H9 (cell line): ENCODE measurements around the gene C19orf25. TPM values are rescaled to one million over a fixed set of nuclear protein-coding genes. Genes with fewer than 3 reads are reported as not detected.

Experiments used
- DNase-seq: peaks from one replicate; pipeline ENCODE4 v3.0.0-alpha.2; 2017
- H2AFZ ChIP-seq: one replicate; pipeline ENCODE4 v1.6.1; 2013; ENCODE audit warnings: mild to moderate bottlenecking, low read length, control low read depth, moderate library complexity
- H2AK5ac ChIP-seq: 2 replicates; pipeline ENCODE4 v1.6.1; 2013; ENCODE audit warnings: low read length, control low read depth, mixed read lengths; ENCODE audit not compliant: insufficient read length
- H2BK120ac ChIP-seq: one replicate; pipeline ENCODE4 v1.6.1; 2013; ENCODE audit warnings: low read depth, mild to moderate bottlenecking, low read length, control low read depth, inconsistent platforms; ENCODE audit not compliant: poor library complexity, severe bottlenecking
- H2BK12ac ChIP-seq: 2 replicates; pipeline ENCODE4 v1.6.1; 2013; ENCODE audit warnings: low read length, control low read depth, mixed read lengths, low read depth; ENCODE audit not compliant: insufficient read length
- H2BK15ac ChIP-seq: 2 replicates; pipeline ENCODE4 v1.6.1; 2013; ENCODE audit warnings: low read depth, low read length, control low read depth
- H2BK20ac ChIP-seq: one replicate; pipeline ENCODE4 v1.6.1; 2013; ENCODE audit warnings: low read depth, mild to moderate bottlenecking, low read length, control low read depth, inconsistent platforms; ENCODE audit not compliant: poor library complexity, severe bottlenecking
- H2BK5ac ChIP-seq: 2 replicates; pipeline ENCODE4 v1.6.1; 2013; ENCODE audit warnings: low read length, control low read depth, mixed read lengths; ENCODE audit not compliant: insufficient read length
- H3K14ac ChIP-seq: 2 replicates; pipeline ENCODE4 v1.6.1; 2013; ENCODE audit warnings: low read length, control low read depth; ENCODE audit not compliant: insufficient read depth
- H3K18ac ChIP-seq: 2 replicates; pipeline ENCODE4 v1.6.1; 2013; ENCODE audit warnings: low read depth, mild to moderate bottlenecking, mixed read lengths, low read length, control low read depth; ENCODE audit not compliant: insufficient read length
- H3K23ac ChIP-seq: 2 replicates; pipeline ENCODE4 v1.6.1; 2013; ENCODE audit warnings: low read length, control low read depth, mixed read lengths, low read depth; ENCODE audit not compliant: insufficient read length
- H3K23me2 ChIP-seq: 2 replicates; pipeline ENCODE4 v1.6.1; 2013; ENCODE audit warnings: low read depth, mild to moderate bottlenecking, mixed read lengths, low read length, control low read depth; ENCODE audit not compliant: insufficient read length, poor library complexity, severe bottlenecking
- H3K27ac ChIP-seq: 2 replicates; pipeline ENCODE4 v1.5.1; 2013; ENCODE audit warnings: low read length, control low read depth, mixed read lengths, low read depth; ENCODE audit not compliant: insufficient read length
- H3K27me3 ChIP-seq: 2 replicates; pipeline ENCODE4 v1.6.1; 2013; ENCODE audit warnings: low read length, control low read depth, inconsistent platforms; ENCODE audit not compliant: insufficient read depth
- H3K4ac ChIP-seq: 2 replicates; pipeline ENCODE4 v1.6.1; 2013; ENCODE audit warnings: low read depth, mild to moderate bottlenecking, control low read depth, inconsistent platforms, low read length, moderate library complexity
- H3K4me1 ChIP-seq: 2 replicates; pipeline ENCODE4 v1.6.1; 2013; ENCODE audit warnings: low read length, control low read depth, inconsistent platforms; ENCODE audit not compliant: insufficient read depth
- H3K4me2 ChIP-seq: 2 replicates; pipeline ENCODE4 v1.6.1; 2013; ENCODE audit warnings: low read length, control low read depth, mixed read lengths; ENCODE audit not compliant: insufficient read length, insufficient read depth
- H3K56ac ChIP-seq: 2 replicates; pipeline ENCODE4 v1.6.1; 2013; ENCODE audit warnings: low read depth, mild to moderate bottlenecking, mixed read lengths, low read length, control low read depth; ENCODE audit not compliant: insufficient read length
- H3K79me1 ChIP-seq: 2 replicates; pipeline ENCODE4 v1.6.1; 2013; ENCODE audit warnings: low read depth, mild to moderate bottlenecking, moderate library complexity, low read length, control low read depth, inconsistent platforms; ENCODE audit not compliant: insufficient read depth, poor library complexity, severe bottlenecking
- H3K79me2 ChIP-seq: 2 replicates; pipeline ENCODE4 v1.6.1; 2013; ENCODE audit warnings: low read length, control low read depth, inconsistent platforms; ENCODE audit not compliant: insufficient read depth
- H3K9ac ChIP-seq: 2 replicates; pipeline ENCODE4 v1.6.1; 2013; ENCODE audit warnings: low read length, control low read depth, mixed read lengths; ENCODE audit not compliant: insufficient read length; ENCODE audit errors: extremely low read depth
- H3K9me3 ChIP-seq: one replicate; pipeline ENCODE4 v1.6.1; 2013; ENCODE audit warnings: low read depth, low read length, inconsistent platforms; ENCODE audit not compliant: control insufficient read depth
- H3T11ph ChIP-seq: one replicate; pipeline ENCODE4 v1.6.1; 2013; ENCODE audit warnings: mild to moderate bottlenecking, low read length, control low read depth, inconsistent platforms
- H4K20me1 ChIP-seq: one replicate; pipeline ENCODE4 v1.6.1; 2013; ENCODE audit not compliant: control insufficient read depth, insufficient read length, insufficient read depth
- H4K5ac ChIP-seq: 2 replicates; pipeline ENCODE4 v1.6.1; 2013; ENCODE audit warnings: low read depth, mild to moderate bottlenecking, mixed read lengths, low read length, control low read depth; ENCODE audit not compliant: insufficient read length
- H4K8ac ChIP-seq: replicated peaks from 2 replicates; pipeline ENCODE4 v1.6.1; 2013; ENCODE audit warnings: low read length, control low read depth, mixed read lengths, low read depth; ENCODE audit not compliant: insufficient read length
- H4K91ac ChIP-seq: 2 replicates; pipeline ENCODE4 v1.6.1; 2013; ENCODE audit warnings: low read depth, mild to moderate bottlenecking, moderate library complexity, mixed read lengths, low read length, control low read depth; ENCODE audit not compliant: insufficient read length
- H3K27ac Mint-ChIP-seq, 3 experiments: 2 replicates in 2 of 3; 3 replicates in 1 of 3; pipeline ENCODE4 v1.8.0; 2020 to 2021; ENCODE audit warnings: mixed read lengths in 3 of 3, mild to moderate bottlenecking in 1 of 3, moderate library complexity in 1 of 3
- H3K27me3 Mint-ChIP-seq: 2 replicates; pipeline ENCODE4 v1.8.0; 2021; ENCODE audit warnings: low read depth, mild to moderate bottlenecking, moderate library complexity, mixed read lengths
- H3K36me3 Mint-ChIP-seq, 3 experiments: 2 replicates in 2 of 3; 3 replicates in 1 of 3; pipeline ENCODE4 v1.8.0; 2020 to 2021; ENCODE audit warnings: low read depth in 3 of 3, mixed read lengths in 3 of 3; ENCODE audit not compliant: insufficient read depth in 1 of 3
- H3K4me1 Mint-ChIP-seq, 2 experiments: 2 replicates each; pipeline ENCODE4 v1.8.0; 2020; ENCODE audit warnings: mixed read lengths in 2 of 2
- H3K4me3 Mint-ChIP-seq, 2 experiments: 2 replicates in 1 of 2; 3 replicates in 1 of 2; pipeline ENCODE4 v1.8.0; 2020 to 2021; ENCODE audit warnings: mild to moderate bottlenecking in 2 of 2, mixed read lengths in 2 of 2, moderate library complexity in 1 of 2
- H3K9me3 Mint-ChIP-seq, 2 experiments: 2 replicates in 1 of 2; 3 replicates in 1 of 2; pipeline ENCODE4 v1.8.0; 2020; ENCODE audit warnings: mild to moderate bottlenecking in 2 of 2, mixed read lengths in 2 of 2, moderate library complexity in 1 of 2
- WGBS: extraction: QIAGEN DNeasy Blood & Tissue Kit; methylation state at CpG from one replicate; pipeline ENCODE4 v1.1.7; 2013; ENCODE audit warnings: missing lambda C conversion rate, low lambda C conversion rate, mixed read lengths; ENCODE audit not compliant: insufficient read length; ENCODE audit errors: extremely low coverage; 5-methylcytosine and 5-hydroxymethylcytosine counted together
- total RNA-seq: library from RNA; stranded (reverse); gene quantifications from 2 replicates; pipeline ENCODE4 v1.2.1, GENCODE V29; 2021
- TF ChIP-seq, protein P1 (sequence below): fragments of 200-600 bp; sonication (generic); conservative IDR thresholded peaks from 3 replicates; pipeline ENCODE4 v1.8.0; 2021; ENCODE audit warnings: antibody characterized with exemption, mild to moderate bottlenecking

Gene C19orf25
- total RNA-seq, 1 experiment from 2014 or later: 36.8 TPM

DNA sequence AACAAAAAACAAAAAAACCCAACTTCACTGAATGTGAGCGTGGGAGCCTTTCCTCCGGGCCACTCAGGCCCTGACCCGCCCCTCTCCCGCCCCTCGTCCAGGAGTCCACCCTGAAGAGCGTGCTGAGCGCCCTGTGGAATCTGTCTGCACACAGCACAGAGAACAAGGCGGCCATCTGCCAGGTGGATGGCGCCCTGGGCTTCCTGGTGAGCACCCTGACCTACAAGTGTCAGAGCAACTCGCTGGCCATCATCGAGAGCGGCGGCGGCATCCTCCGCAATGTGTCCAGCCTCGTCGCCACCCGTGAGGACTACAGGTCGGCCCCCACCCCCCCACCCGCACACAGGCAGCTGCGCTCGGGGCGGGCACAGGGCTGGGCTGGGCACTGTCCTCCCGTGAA is 17.2 kb downstream of the C19orf25 start:
- H3K27ac Mint-ChIP-seq: no peak overlapping the region
- H3K18ac ChIP-seq: no peak overlapping the region
- no peak overlapping the region for H2BK20ac ChIP-seq
- H4K91ac ChIP-seq: no peak overlapping the region
- no peaks in the 10 kb centered on the region for H3K9me3 Mint-ChIP-seq
- H3K79me1 ChIP-seq: no peaks in the 10 kb centered on the region
- H3K4me1 Mint-ChIP-seq: peaks cover 3 to 4% of the 10 kb centered on the region in 2 experiments
- no peak overlapping the region for H3T11ph ChIP-seq
- peaks cover 75% of the 10 kb centered on the region for H3K27me3 Mint-ChIP-seq
- no CpG with 5 or more reads among the region's 24 CpGs for WGBS
- no peaks in the 10 kb centered on the region for H3K23me2 ChIP-seq
- H3K9ac ChIP-seq: no peak overlapping the region
- H4K20me1 ChIP-seq: no peaks in the 10 kb centered on the region
- TF ChIP-seq, protein P1, sequence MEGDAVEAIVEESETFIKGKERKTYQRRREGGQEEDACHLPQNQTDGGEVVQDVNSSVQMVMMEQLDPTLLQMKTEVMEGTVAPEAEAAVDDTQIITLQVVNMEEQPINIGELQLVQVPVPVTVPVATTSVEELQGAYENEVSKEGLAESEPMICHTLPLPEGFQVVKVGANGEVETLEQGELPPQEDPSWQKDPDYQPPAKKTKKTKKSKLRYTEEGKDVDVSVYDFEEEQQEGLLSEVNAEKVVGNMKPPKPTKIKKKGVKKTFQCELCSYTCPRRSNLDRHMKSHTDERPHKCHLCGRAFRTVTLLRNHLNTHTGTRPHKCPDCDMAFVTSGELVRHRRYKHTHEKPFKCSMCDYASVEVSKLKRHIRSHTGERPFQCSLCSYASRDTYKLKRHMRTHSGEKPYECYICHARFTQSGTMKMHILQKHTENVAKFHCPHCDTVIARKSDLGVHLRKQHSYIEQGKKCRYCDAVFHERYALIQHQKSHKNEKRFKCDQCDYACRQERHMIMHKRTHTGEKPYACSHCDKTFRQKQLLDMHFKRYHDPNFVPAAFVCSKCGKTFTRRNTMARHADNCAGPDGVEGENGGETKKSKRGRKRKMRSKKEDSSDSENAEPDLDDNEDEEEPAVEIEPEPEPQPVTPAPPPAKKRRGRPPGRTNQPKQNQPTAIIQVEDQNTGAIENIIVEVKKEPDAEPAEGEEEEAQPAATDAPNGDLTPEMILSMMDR: no peak
- no peaks in the 10 kb centered on the region for H3K79me2 ChIP-seq
- no peak overlapping the region for H3K27ac ChIP-seq
- no peak overlapping the region for H3K4me3 Mint-ChIP-seq
- H3K36me3 Mint-ChIP-seq: peaks cover 0 to 13% (median 4%) of the 10 kb centered on the region in 3 experiments; a peak in 2 of 7 replicates
- peaks cover 25% of the 10 kb centered on the region for H3K27me3 ChIP-seq
- H2AFZ ChIP-seq: no peak overlapping the region
- H3K23ac ChIP-seq: no peak overlapping the region
- H3K4me1 ChIP-seq: no peaks in the 10 kb centered on the region
- no peak overlapping the region for H2BK120ac ChIP-seq
- H3K4me2 ChIP-seq: no peak overlapping the region
- no peak overlapping the region for H2BK12ac ChIP-seq
- no peaks in the 10 kb centered on the region for H3K9me3 ChIP-seq
- no peak overlapping the region for H4K5ac ChIP-seq
- no peak overlapping the region for H3K4ac ChIP-seq
- no peak overlapping the region for H4K8ac ChIP-seq
- H2BK15ac ChIP-seq: no peak overlapping the region
- H2AK5ac ChIP-seq: no peak overlapping the region
- no peak for DNase-seq
- no peak overlapping the region for H3K56ac ChIP-seq
- H3K14ac ChIP-seq: no peak overlapping the region
- no peak overlapping the region for H2BK5ac ChIP-seq
